ENCODE results near the gene SNX18.

SNX18 gene

GRCh38 chr5:54517174-54517511, 416 bp upstream of the SNX18 start:
- Histone ChIP-seq H3K27me3 (ENCODE audit: insufficient read depth, poor library complexity, severe bottlenecking) (no peaks in the 10 kb centered on the region), H3K27ac (ENCODE audit: poor library complexity, severe bottlenecking) (no peak overlapping the region), H3K9me3 (ENCODE audit: severe bottlenecking) (no peaks in the 10 kb centered on the region), H3K4me3 (ENCODE audit: severe bottlenecking) (peak overlapping the region; percentile 94), H3K36me3 (ENCODE audit: low read depth) (peaks cover 8% of the 10 kb centered on the region), H3K4me1 (ENCODE audit: insufficient read depth, poor library complexity, severe bottlenecking) (peaks cover 18% of the 10 kb centered on the region)
- TF ChIP-seq CTCF (IDR thresholded peaks at IDR 0.05; ENCODE audit: poor library complexity, severe bottlenecking) = no peak
- peak; percentile 26; the same call in 2 of the 3 replicates for ATAC-seq (ENCODE audit: low read depth)
- DNase-seq (ENCODE audit: low spot score) = no peak

- H3K27ac ChIP-seq (ENCODE audit: poor library complexity, severe bottlenecking) = peak overlapping the region; percentile 33
- peak; percentile 38 for ATAC-seq (ENCODE audit: low read depth)
Observed at GRCh38 chr5:54518146-54518817, 723 bp downstream of the SNX18 start.

GRCh38 chr5:54518818-54519508, 1.4 kb downstream of the SNX18 start:
- Histone ChIP-seq H3K27ac (ENCODE audit: poor library complexity, severe bottlenecking) (no peak overlapping the region), H3K4me1 (ENCODE audit: insufficient read depth, poor library complexity, severe bottlenecking) (peaks cover 21% of the 10 kb centered on the region), H3K9me3 (ENCODE audit: severe bottlenecking) (no peaks in the 10 kb centered on the region), H3K4me3 (ENCODE audit: severe bottlenecking) (peak overlapping the region; percentile 94), H3K27me3 (ENCODE audit: insufficient read depth, poor library complexity, severe bottlenecking) (no peaks in the 10 kb centered on the region), H3K36me3 (ENCODE audit: low read depth) (peaks cover 8% of the 10 kb centered on the region)
- DNase-seq (ENCODE audit: low spot score) (peak; percentile 62), ATAC-seq (ENCODE audit: low read depth) (no peak)
- TF ChIP-seq CTCF (IDR thresholded peaks at IDR 0.05; ENCODE audit: poor library complexity, severe bottlenecking) = no peak

More at GRCh38 chr5:54518146-54518817, 723 bp downstream of the SNX18 start:
- Histone ChIP-seq H3K4me1 (ENCODE audit: insufficient read depth, poor library complexity, severe bottlenecking) (peaks cover 20% of the 10 kb centered on the region), H3K36me3 (ENCODE audit: low read depth) (peaks cover 8% of the 10 kb centered on the region), H3K4me3 (ENCODE audit: severe bottlenecking) (peak overlapping the region; percentile 94), H3K27me3 (ENCODE audit: insufficient read depth, poor library complexity, severe bottlenecking) (no peaks in the 10 kb centered on the region), H3K9me3 (ENCODE audit: severe bottlenecking) (no peaks in the 10 kb centered on the region)
- TF ChIP-seq CTCF (IDR thresholded peaks at IDR 0.05; ENCODE audit: poor library complexity, severe bottlenecking) = no peak
- peak; percentile 73 for DNase-seq (ENCODE audit: low spot score)

- TF ChIP-seq CTCF (IDR thresholded peaks at IDR 0.05; ENCODE audit: poor library complexity, severe bottlenecking) = no peak
- Histone ChIP-seq H3K9me3 (ENCODE audit: severe bottlenecking) (no peaks in the 10 kb centered on the region), H3K27me3 (ENCODE audit: insufficient read depth, poor library complexity, severe bottlenecking) (no peaks in the 10 kb centered on the region), H3K27ac (ENCODE audit: poor library complexity, severe bottlenecking) (peak overlapping the region; percentile 51), H3K36me3 (ENCODE audit: low read depth) (peaks cover 8% of the 10 kb centered on the region), H3K4me3 (ENCODE audit: severe bottlenecking) (peak overlapping the region; percentile 25), H3K4me1 (ENCODE audit: insufficient read depth, poor library complexity, severe bottlenecking) (peaks cover 21% of the 10 kb centered on the region)
- DNase-seq (ENCODE audit: low spot score) (no peak), ATAC-seq (ENCODE audit: low read depth) (no peak)
Observed at GRCh38 chr5:54519509-54519876, 1.9 kb downstream of the SNX18 start.

- Histone ChIP-seq H3K27me3 (ENCODE audit: insufficient read depth, poor library complexity, severe bottlenecking) (no peaks in the 10 kb centered on the region), H3K9me3 (ENCODE audit: severe bottlenecking) (no peaks in the 10 kb centered on the region), H3K4me1 (ENCODE audit: insufficient read depth, poor library complexity, severe bottlenecking) (peaks cover 21% of the 10 kb centered on the region), H3K36me3 (ENCODE audit: low read depth) (peaks cover 8% of the 10 kb centered on the region), H3K27ac (ENCODE audit: poor library complexity, severe bottlenecking) (peak overlapping the region; percentile 51), H3K4me3 (ENCODE audit: severe bottlenecking) (peak overlapping the region; percentile 25)
- ATAC-seq (ENCODE audit: low read depth) (peak; percentile 38), DNase-seq (ENCODE audit: low spot score) (no peak)
- no peak for TF ChIP-seq CTCF (IDR thresholded peaks at IDR 0.05; ENCODE audit: poor library complexity, severe bottlenecking)
Observed at GRCh38 chr5:54520438-54520846, 2.9 kb downstream of the SNX18 start.

All from RWPE2 (cell line).